ENCODE measurements around the gene SBNO1.

- no peak for TF ChIP-seq CTCF (conservative IDR thresholded peaks at IDR 0.05; ENCODE audit: low read length)
- no peak for TF ChIP-seq EZH2phosphoT487 (IDR thresholded peaks at IDR 0.05; ENCODE audit: borderline replicate concordance)
Measured at GRCh38 chr12:123278101-123278627, 86.5 kb downstream of the SBNO1 start.

Data from Loucy (cell line).